Mesenchymal stem cell (in vitro differentiated cells and primary cell): ENCODE data around the gene ABCA3.
A peak's percentile ranks its signal among the peaks of the same experiment; 100 is the strongest.

ENCODE experiments used
- DNase-seq: peaks from one replicate; pipeline ENCODE4 v3.0.0-alpha.2; 2013
- H2AFZ ChIP-seq: one replicate; pipeline ENCODE4 v1.6.1; 2013; ENCODE audit warnings: low read depth, mild to moderate bottlenecking, control low read depth, inconsistent platforms, low read length, moderate library complexity
- H2AK5ac ChIP-seq: 2 replicates; pipeline ENCODE4 v1.6.1; 2013; ENCODE audit warnings: low read length, moderate library complexity, mild to moderate bottlenecking, inconsistent platforms; ENCODE audit not compliant: severe bottlenecking
- H2BK120ac ChIP-seq: one replicate; pipeline ENCODE4 v1.6.1; 2013; ENCODE audit warnings: low read depth, mild to moderate bottlenecking, inconsistent platforms, low read length, moderate library complexity
- H2BK12ac ChIP-seq, 2 experiments: one replicate each; pipeline ENCODE4 v1.6.1; 2013; ENCODE audit warnings: inconsistent platforms in 2 of 2, low read length in 2 of 2, mild to moderate bottlenecking in 2 of 2, moderate library complexity in 2 of 2, control low read depth in 1 of 2
- H2BK15ac ChIP-seq: one replicate; pipeline ENCODE4 v1.6.1; 2013; ENCODE audit warnings: mild to moderate bottlenecking, low read depth, inconsistent platforms; ENCODE audit not compliant: poor library complexity, severe bottlenecking
- H2BK5ac ChIP-seq: 2 replicates; pipeline ENCODE4 v1.6.1; 2013; ENCODE audit warnings: low read depth, mild to moderate bottlenecking, low read length, control low read depth, inconsistent platforms; ENCODE audit not compliant: poor library complexity, severe bottlenecking
- H3K14ac ChIP-seq, 2 experiments: one replicate each; pipeline ENCODE4 v1.6.1; 2013; ENCODE audit warnings: inconsistent platforms in 2 of 2, low read length in 2 of 2, control low read depth in 1 of 2, mild to moderate bottlenecking in 1 of 2, moderate library complexity in 1 of 2
- H3K18ac ChIP-seq, 2 experiments: one replicate each; pipeline ENCODE4 v1.6.1; 2013; ENCODE audit warnings: inconsistent platforms in 2 of 2, low read length in 2 of 2, control low read depth in 1 of 2, low read depth in 1 of 2, mild to moderate bottlenecking in 1 of 2
- H3K23ac ChIP-seq, 2 experiments: one replicate each; pipeline ENCODE4 v1.6.1; 2013; ENCODE audit warnings: inconsistent platforms in 2 of 2, low read length in 2 of 2, mild to moderate bottlenecking in 2 of 2, moderate library complexity in 2 of 2, control low read depth in 1 of 2
- H3K27ac ChIP-seq: 2 replicates; pipeline ENCODE4 v1.5.1; 2013; ENCODE audit warnings: mild to moderate bottlenecking, moderate library complexity, low read length, control low read depth, inconsistent platforms; ENCODE audit not compliant: poor library complexity, severe bottlenecking
- H3K27me3 ChIP-seq, 2 experiments: 2 replicates each; pipeline versions ENCODE4 v1.6.1 to v1.7.0; 2013; ENCODE audit warnings: low read length in 2 of 2, mild to moderate bottlenecking in 2 of 2, moderate library complexity in 2 of 2, control low read depth in 1 of 2, inconsistent platforms in 1 of 2; ENCODE audit not compliant: control insufficient read depth in 1 of 2, insufficient read depth in 1 of 2
- H3K36me3 ChIP-seq, 2 experiments: 2 replicates each; pipeline versions ENCODE4 v1.6.1 to v1.7.0; 2013; ENCODE audit warnings: low read length in 2 of 2, control low read depth in 1 of 2, inconsistent platforms in 1 of 2, low read depth in 1 of 2, mild to moderate bottlenecking in 1 of 2; ENCODE audit not compliant: insufficient read depth in 2 of 2, control insufficient read depth in 1 of 2
- H3K4ac ChIP-seq, 2 experiments: one replicate each; pipeline ENCODE4 v1.6.1; 2013; ENCODE audit warnings: inconsistent platforms in 2 of 2, low read length in 2 of 2, mild to moderate bottlenecking in 2 of 2, moderate library complexity in 2 of 2, control low read depth in 1 of 2, low read depth in 1 of 2
- H3K4me1 ChIP-seq: 2 replicates; pipeline ENCODE4 v1.6.1; 2013; ENCODE audit warnings: low read depth, low read length, control low read depth; ENCODE audit not compliant: control insufficient read depth, insufficient read depth
- H3K4me2 ChIP-seq: 2 replicates; pipeline ENCODE4 v1.6.1; 2013; ENCODE audit warnings: low read length, mild to moderate bottlenecking, inconsistent platforms; ENCODE audit not compliant: poor library complexity, severe bottlenecking
- H3K4me3 ChIP-seq, 2 experiments: 2 replicates each; pipeline versions ENCODE4 v1.5.1 to v1.7.0; 2013; ENCODE audit warnings: low read length in 2 of 2, mild to moderate bottlenecking in 2 of 2, control low read depth in 1 of 2, low read depth in 1 of 2; ENCODE audit not compliant: insufficient read depth in 1 of 2
- H3K79me1 ChIP-seq: replicated peaks from 2 replicates; pipeline ENCODE4 v1.6.1; 2013; ENCODE audit warnings: mild to moderate bottlenecking, control low read depth, low read length, inconsistent platforms; ENCODE audit not compliant: poor library complexity, severe bottlenecking
- H3K9ac ChIP-seq: 2 replicates; pipeline ENCODE4 v1.7.0; 2013; ENCODE audit warnings: mild to moderate bottlenecking, low read length, moderate library complexity
- H3K9me3 ChIP-seq: 2 replicates; pipeline ENCODE4 v1.7.0; 2013; ENCODE audit warnings: mild to moderate bottlenecking, low read length; ENCODE audit not compliant: control insufficient read depth
- H4K8ac ChIP-seq: one replicate; pipeline ENCODE4 v1.6.1; 2013; ENCODE audit warnings: inconsistent platforms, mild to moderate bottlenecking, low read length, moderate library complexity
- H4K91ac ChIP-seq: one replicate; pipeline ENCODE4 v1.6.1; 2013; ENCODE audit warnings: mild to moderate bottlenecking, low read length, inconsistent platforms
- whole genome bisulfite sequencing: methylation state at CpG from one replicate; pipeline ENCODE4 v1.1.7; 2013; ENCODE audit warnings: mixed read lengths; 5-methylcytosine and 5-hydroxymethylcytosine counted together

Gene ABCA3

GRCh38 chr16:2238150-2238837 is 102.2 kb downstream of the ABCA3 start:
- H3K18ac ChIP-seq, result no peak overlapping the region
- WGBS, result 74% methylated on average over 18 of the region's 18 CpGs
- H3K4me2 ChIP-seq, result no peak overlapping the region
- H3K27ac ChIP-seq, result no peak overlapping the region
- no peaks in the 10 kb centered on the region for H3K9me3 ChIP-seq
- H2BK15ac ChIP-seq, result no peak overlapping the region
- H3K4me3 ChIP-seq, result no peak overlapping the region
- H4K91ac ChIP-seq, result no peak overlapping the region
- peaks cover 42 to 72% of the 10 kb centered on the region in 2 experiments for H3K36me3 ChIP-seq
- no peak overlapping the region for H3K9ac ChIP-seq
- peak overlapping the region; percentile 19 for H4K8ac ChIP-seq
- peak overlapping the region in 1 of 2 experiments; percentile 18 for H3K14ac ChIP-seq
- no peak overlapping the region for H2BK5ac ChIP-seq
- no peak overlapping the region for H2AFZ ChIP-seq
- peaks cover 3 to 18% of the 10 kb centered on the region in 2 experiments for H3K27me3 ChIP-seq
- no peak overlapping the region for H2AK5ac ChIP-seq
- H3K4ac ChIP-seq, result no peak overlapping the region
- H3K23ac ChIP-seq, result no peak overlapping the region
- no peak for DNase-seq
- H3K79me1 ChIP-seq, result peaks cover 5% of the 10 kb centered on the region
- peak overlapping the region in 1 of 2 experiments; percentile 23 for H2BK12ac ChIP-seq
- no peak overlapping the region for H2BK120ac ChIP-seq
- H3K4me1 ChIP-seq, result peaks cover 20% of the 10 kb centered on the region

GRCh38 chr16:2237493-2238149 is 102.9 kb downstream of the ABCA3 start:
- Histone ChIP-seq H3K27ac (no peak overlapping the region), H4K8ac (no peak overlapping the region), H3K9ac (no peak overlapping the region), H2BK5ac (no peak overlapping the region), H3K23ac (no peak overlapping the region), H3K36me3 (peaks cover 42 to 72% of the 10 kb centered on the region in 2 experiments), H3K9me3 (no peaks in the 10 kb centered on the region), H3K14ac (no peak overlapping the region), H2BK120ac (no peak overlapping the region), H3K4me1 (peaks cover 20% of the 10 kb centered on the region), H2AK5ac (no peak overlapping the region), H2AFZ (no peak overlapping the region), H3K4me2 (no peak overlapping the region), H3K79me1 (peaks cover 10% of the 10 kb centered on the region), H3K18ac (peak overlapping the region in 1 of 2 experiments; percentile 11), H4K91ac (peak overlapping the region; percentile 6), H3K27me3 (peaks cover 3 to 18% of the 10 kb centered on the region in 2 experiments), H2BK12ac (no peak overlapping the region), H3K4me3 (no peak overlapping the region), H3K4ac (no peak overlapping the region), H2BK15ac (no peak overlapping the region)
- DNase-seq, result no peak
- WGBS, result 23% methylated on average over 65 of the region's 65 CpGs

GRCh38 chr16:2237102-2237482 is 103.4 kb downstream of the ABCA3 start:
- DNase-seq, result no peak
- Histone ChIP-seq H3K27ac (no peak overlapping the region), H3K79me1 (peaks cover 10% of the 10 kb centered on the region), H3K4ac (no peak overlapping the region), H4K8ac (peak overlapping the region; percentile 38), H3K23ac (peak overlapping the region in 1 of 2 experiments; percentile 40), H2BK5ac (no peak overlapping the region), H3K9me3 (no peaks in the 10 kb centered on the region), H4K91ac (no peak overlapping the region), H3K4me1 (peaks cover 20% of the 10 kb centered on the region), H2BK12ac (no peak overlapping the region), H2BK120ac (peak overlapping the region; percentile 9), H3K27me3 (peaks cover 3 to 18% of the 10 kb centered on the region in 2 experiments), H3K9ac (no peak overlapping the region), H3K4me3 (peak overlapping the region; percentile 35 to 67), H3K14ac (no peak overlapping the region), H3K4me2 (peak overlapping the region; percentile 37), H2BK15ac (peak overlapping the region; percentile 52), H3K36me3 (peaks cover 41 to 75% of the 10 kb centered on the region in 2 experiments), H2AFZ (no peak overlapping the region), H2AK5ac (no peak overlapping the region), H3K18ac (no peak overlapping the region)
- WGBS, result 10% methylated on average over 40 of the region's 40 CpGs

- H3K4ac ChIP-seq, result no peak within 1 kb of the TSS
- peak within 1 kb of the TSS; percentile 35 for H4K91ac ChIP-seq
- peaks cover 10% of the 10 kb centered on the region for H3K79me1 ChIP-seq
- peaks cover 3 to 18% of the 10 kb centered on the region in 2 experiments for H3K27me3 ChIP-seq
- H3K36me3 ChIP-seq, result peaks cover 46 to 81% of the 10 kb centered on the region in 2 experiments
- H3K14ac ChIP-seq, result peak within 1 kb of the TSS in 1 of 2 experiments; percentile 1
- peak within 1 kb of the TSS; percentile 30 to 40 for H3K23ac ChIP-seq
- H2BK15ac ChIP-seq, result peak within 1 kb of the TSS; percentile 52
- H3K4me1 ChIP-seq, result peaks cover 20% of the 10 kb centered on the region
- H4K8ac ChIP-seq, result peak within 1 kb of the TSS; percentile 38
- DNase-seq, result peak; percentile 41
- peak within 1 kb of the TSS; percentile 9 for H2BK120ac ChIP-seq
- H2AK5ac ChIP-seq, result no peak within 1 kb of the TSS
- H3K18ac ChIP-seq, result no peak within 1 kb of the TSS
- H2BK5ac ChIP-seq, result no peak within 1 kb of the TSS
- peak within 1 kb of the TSS; percentile 43 for H3K9ac ChIP-seq
- peak within 1 kb of the TSS in 1 of 2 experiments; percentile 11 for H2BK12ac ChIP-seq
- WGBS, result 9% methylated on average over 64 of the region's 64 CpGs
- no peak within 1 kb of the TSS for H2AFZ ChIP-seq
- H3K4me3 ChIP-seq, result peak within 1 kb of the TSS; percentile 35 to 67
- no peaks in the 10 kb centered on the region for H3K9me3 ChIP-seq
- peak within 1 kb of the TSS; percentile 37 for H3K4me2 ChIP-seq
- H3K27ac ChIP-seq, result no peak within 1 kb of the TSS
Measured at GRCh38 chr16:2236337-2237101, 104.0 kb downstream of the ABCA3 start, which contains the start of gene DNASE1L2. DNASE1L2 (plus strand) TSS chr16:2236444; CDS start chr16:2236817, 373 bp downstream.
